Cerebellar cortex (tissue), 1 donor: ENCODE data around the gene LCE1E.

Experiments
- DNase-seq: peaks from one replicate; pipeline ENCODE4 v3.0.0-alpha.2; 2015; ENCODE audit warnings: low spot score

LCE1E gene

DNA sequence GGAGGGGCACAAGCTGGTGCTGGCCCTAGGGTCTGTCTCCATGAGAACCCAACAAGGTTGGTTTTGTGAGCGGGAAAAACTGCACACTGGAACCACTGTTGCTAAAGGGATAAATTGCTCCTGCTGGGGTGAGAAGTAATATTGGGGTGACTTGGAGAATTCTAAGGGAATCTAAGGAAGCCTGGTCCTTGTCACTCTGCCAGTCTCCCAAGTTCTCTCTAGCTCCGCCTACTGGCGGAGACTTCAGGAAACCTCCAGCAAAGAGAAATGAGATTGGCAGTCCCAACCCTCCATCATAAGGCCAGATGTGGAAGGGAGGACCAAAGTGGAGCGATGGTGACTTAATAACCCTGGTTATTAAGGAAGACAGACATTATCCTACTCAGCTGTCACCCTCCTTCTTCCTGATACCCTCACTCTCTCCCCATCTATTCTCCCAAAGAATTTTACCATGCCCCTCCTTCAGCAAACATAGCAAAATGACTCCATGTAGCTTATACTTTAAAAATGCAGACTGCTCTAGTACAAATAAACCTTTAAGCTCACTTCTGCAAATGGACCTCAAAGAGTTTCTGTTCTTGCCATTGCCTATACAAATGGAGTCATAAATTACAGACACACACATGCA lies 8.4 kb upstream of the LCE1E start:
- peak; percentile 16 for DNase-seq

DNA sequence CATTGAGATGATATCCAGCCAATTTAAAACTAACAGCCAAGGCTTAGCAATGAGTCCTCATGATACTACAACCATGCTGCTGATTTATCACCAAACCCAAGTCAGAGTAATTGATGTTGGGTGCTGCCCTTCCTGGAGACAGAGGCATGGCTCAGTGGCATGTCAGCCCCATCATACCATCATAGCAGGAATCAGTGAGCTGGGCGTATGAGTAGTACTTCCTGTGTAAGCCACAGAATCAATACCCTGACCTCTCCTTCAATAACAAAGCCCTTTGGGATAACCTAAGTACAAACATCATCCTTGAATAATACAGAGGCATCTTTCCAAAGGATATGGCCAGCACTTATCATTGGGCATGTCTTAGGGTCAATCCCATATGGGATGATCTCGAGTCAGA lies 3.0 kb upstream of the LCE1E start:
- no peak for DNase-seq

DNA sequence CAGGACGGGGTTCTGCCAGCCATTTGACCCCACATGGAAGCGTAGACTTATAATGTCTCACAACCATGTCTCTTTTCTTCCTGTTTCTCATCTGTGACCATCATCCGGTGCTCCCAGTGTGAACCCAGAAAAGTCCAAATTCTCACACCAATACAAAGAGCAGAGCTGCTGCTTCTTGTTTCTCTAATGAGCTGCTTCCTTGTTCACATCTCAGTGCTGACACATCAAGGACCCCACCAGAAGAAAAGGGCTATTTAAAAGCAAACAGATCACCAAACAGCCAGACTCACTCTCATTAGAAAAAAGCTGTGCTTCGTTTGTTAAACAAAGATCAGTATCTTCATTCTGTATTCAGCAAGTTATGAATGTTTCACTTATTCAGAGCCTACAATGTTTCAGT lies 9.6 kb downstream of the LCE1E start:
- no peak for DNase-seq

DNA sequence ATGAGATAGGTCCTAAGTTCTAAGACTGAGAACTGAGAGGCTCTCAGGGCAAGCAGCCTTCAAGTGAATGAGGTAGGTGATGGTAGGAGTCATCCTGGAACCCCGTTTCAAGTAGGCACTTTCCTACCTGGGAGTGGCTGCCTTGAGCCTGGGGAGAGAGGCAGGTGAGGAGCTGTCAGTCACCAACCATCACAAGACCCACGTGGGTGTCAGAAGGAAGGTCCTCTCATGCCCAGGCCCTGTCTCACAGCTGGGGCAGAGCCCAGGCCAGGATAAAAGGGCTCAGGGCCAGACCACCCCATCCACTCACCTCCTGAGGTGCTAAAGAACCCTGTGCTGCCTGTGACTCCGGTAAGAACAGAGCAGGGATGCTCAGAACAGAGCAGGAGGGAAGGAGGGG lies 10.4 kb downstream of the LCE1E start, which contains the start of gene LCE1D:
Gene LCE1D (plus strand): TSS at position 301 of the 400 bp plus-strand sequence. CDS start 1,074 bp downstream, outside the sequence.
- no peak for DNase-seq

DNA sequence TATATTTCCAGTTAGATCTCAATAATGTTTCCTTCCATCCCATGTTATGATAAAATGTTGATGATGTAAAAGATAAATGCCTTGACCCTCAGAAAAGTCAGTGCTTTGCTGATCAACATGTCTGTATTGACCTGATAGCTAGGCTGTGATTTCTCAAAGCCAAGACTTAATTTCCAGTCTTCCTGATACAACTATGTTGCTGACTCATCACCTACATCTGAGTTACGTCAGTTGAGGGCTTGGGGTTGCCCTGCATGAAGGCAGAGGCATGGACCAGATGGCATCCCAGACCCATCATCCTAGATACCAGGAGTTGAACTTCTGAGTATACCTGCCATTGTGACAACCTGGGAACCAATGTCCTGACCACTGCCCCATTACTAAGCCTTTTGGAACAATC lies 15.3 kb downstream of the LCE1E start:
- DNase-seq: no peak

DNA sequence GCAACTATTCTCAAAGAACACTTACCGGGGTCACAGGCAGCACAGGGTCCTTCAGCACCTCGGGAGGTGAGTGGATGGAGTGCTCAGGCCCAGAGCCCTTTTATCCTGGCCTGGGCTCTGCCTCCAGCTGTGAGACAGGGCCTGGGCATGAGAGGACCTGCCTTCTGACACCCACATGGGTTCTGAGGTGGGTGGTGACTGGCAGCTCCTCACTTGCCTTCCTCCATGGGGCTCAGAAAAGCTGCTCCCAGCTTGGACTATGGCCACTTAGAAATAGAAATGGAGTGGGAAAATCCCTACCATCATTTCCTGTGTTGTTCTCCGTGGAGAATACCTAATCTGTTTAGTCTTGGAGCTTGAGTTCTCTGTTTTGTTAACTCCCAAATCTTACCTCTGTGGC lies 20.5 kb downstream of the LCE1E start, which contains the start of gene LCE1C:
Gene LCE1C (minus strand): TSS at position 76 of the 400 bp plus-strand sequence. CDS start 1,173 bp downstream, outside the sequence.
- DNase-seq: no peak

DNA sequence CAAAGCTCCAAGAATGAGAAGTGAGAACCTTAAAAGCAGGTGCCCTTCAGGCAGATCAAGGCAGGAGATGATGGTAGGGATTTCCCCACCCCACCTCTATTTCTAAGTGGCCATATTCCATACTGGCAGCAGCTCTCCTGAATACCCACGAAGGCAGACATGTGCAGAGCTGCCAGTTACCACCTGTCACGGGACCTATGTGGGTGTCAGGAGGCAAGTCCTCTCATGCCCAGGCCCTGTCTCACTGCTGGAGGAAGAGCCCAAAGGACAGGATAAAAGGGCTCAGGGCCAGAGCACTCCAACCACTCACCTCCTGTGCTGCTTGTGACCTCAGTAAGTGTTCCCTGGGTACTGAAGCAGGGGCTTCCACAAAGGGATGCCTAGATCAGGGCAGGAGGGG lies 25.0 kb downstream of the LCE1E start:
- DNase-seq: no peak

DNA sequence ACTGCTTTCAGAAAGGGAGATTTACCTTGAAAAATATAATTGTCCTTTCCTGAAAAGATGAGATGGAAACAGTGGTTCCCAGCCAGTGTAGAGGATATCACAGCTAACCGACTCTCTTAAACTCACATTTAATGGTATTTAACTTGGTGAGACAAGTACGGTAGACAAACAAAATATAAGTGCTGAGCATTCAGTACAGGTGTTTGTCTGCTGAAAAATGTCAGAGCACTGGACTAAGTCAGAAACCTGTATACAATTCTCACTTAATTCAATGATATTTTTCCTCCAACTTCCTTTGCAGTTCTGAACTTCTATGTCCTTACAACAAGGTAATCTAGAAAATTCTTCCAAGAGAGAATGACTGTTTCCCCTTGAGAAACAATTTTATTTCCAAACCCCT lies 25.6 kb downstream of the LCE1E start, which contains the start of gene LCE1B:
Gene LCE1B (plus strand): TSS at position 301 of the 400 bp plus-strand sequence. CDS start 476 bp downstream, outside the sequence.
- no peak for DNase-seq

DNA sequence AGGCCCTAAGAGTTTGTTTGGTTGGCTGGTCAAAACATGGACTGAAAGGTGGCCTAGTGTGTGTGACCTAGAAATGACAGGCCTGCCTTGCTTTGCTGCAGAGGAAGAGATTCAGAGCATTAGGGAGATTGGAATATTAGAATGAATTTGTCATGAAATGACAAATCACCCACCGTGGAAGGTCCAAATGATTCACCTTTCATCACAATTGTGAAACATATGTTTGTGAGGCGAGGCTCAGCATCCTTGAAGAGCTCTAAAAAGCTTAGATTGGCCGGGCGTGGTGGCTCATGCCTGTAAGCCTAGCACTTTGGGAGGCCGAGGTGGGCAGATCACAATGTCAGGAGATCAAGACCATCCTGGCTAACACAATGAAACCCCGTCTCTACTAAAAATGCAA lies 31.3 kb downstream of the LCE1E start:
- DNase-seq: no peak

DNA sequence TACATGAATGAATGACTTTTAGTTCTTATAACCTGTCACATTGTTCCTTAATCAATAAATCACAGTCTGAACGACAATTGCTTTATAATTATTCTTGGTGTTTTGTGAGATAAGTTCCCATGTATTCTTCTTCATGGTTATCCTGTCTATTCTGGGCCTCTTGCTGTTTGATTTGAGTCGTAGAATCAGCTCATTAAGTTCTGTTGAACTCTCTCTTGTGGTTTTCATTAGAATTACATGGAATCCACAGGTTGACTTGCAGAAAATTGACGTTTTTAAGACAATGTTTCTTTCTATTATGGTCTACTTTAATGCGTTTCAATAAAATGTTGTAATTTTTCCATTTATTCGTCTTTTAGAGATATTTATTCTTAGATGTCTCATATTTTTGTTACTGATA lies 37.2 kb downstream of the LCE1E start:
- DNase-seq: no peak

DNA sequence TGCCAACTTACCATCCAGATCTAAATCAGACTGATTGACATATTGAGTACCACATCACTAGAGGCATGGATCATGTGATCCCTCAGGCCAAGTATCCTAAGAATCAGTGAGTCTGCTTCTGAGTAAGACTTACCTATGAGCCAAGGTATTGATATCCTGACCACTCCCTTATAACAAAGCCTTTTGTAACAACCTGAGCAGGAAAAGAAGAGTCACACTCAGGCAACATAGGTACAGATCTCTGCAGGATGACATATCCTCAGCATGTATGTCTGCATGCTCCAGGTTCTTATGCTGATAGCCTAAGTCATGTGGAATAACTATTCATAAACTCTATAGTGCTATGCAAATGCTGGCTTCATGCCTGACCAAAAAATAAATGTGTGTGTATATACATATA lies 38.9 kb downstream of the LCE1E start:
- no peak for DNase-seq

DNA sequence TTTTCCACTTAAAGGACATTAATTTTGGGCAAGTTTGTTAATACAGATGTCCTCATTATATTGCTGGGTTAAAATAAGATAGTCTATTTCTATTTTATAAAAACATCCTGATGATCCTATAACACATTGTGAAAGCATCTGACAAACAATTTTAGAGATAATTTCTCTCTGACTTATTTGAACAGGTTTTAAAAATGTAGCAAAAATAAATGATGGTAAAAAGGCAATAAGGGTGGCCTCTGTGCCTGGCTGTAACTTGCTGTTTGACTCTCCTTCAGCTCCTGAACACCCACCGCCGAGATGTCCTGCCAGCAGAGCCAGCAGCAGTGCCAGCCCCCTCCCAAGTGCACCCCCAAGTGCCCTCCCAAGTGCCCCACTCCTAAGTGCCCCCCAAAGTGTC lies 41.1 kb downstream of the LCE1E start, which contains the start of gene LCE1A:
Gene LCE1A (plus strand): TSS at position 301 of the 400 bp plus-strand sequence. CDS start 0 bp downstream, at position 301.
- DNase-seq: no peak

DNA sequence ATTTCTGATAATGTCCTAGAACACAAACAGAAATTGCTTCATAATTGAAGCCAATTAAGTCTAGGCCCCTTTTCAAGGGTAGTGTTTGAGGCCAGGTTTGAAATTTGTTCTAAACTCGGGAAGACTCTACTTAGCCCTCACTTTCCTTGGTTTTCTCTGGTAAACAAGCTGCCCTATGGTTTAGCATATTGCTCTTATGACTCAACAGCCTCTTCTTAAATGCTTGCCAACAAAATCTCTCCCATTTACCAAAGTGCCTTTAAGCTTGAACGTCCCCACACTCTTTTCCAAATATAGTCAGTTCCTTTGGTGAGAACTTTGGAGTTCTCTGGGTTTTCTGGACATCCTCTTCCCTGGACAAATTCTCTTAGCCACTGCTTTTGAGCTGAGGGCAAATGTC lies 50.8 kb downstream of the LCE1E start:
- no peak for DNase-seq
